ENCODE measurements around the gene MLLT6. TPM values are rescaled to one million over a fixed set of nuclear protein-coding genes. Genes with fewer than 3 reads are reported as not detected.

Gene MLLT6
- total and polyA plus RNA-seq, 2 of the 13 experiments (the other 11 are each of a cell fraction or from before 2014, with no cell fraction given) = 50.7 to 69.5 TPM

DNA sequence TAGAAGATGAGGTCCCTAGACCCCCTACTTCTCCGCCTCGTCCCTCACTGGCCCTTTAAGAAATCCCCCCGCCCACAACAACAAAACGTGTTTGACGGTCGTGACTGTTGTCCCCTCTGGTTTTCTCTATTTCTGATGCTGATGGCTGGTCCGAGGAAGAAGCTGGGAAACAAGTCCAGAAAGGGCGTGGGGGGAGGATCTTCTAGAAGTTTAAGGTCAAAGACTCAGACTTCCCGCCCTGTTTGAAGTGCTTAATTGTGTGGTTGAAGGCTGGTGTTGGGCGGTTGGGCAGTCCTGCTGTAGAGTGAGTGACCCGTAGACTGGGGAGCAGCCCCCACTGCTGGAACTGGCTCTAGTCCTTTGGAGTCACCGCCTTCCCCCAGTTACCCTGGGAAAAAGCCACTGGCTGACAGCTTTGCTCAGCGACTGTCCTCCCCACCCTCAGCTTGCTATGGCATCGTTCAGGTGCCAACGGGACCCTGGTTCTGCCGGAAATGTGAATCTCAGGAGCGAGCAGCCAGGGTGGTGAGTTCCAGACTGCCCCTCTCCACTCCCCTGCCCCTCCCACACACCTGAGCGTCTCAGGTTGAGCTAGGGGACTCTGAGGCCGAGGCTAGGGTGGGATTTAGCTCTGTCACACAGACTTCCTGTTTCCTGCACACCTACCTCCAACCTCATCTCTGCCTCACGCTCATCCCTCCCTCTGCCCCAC, 1.6 kb downstream of the MLLT6 start:
- intact Hi-C loops (cut with micrococcal nuclease; ENCODE audit: unreplicated experiment) = loop anchor here (1.0 kb wide), 1 partner anchor 29 kb away; no protein-coding TSS in a partner anchor
- no peak for FAIRE-seq
- TF ChIP-seq, protein P1, sequence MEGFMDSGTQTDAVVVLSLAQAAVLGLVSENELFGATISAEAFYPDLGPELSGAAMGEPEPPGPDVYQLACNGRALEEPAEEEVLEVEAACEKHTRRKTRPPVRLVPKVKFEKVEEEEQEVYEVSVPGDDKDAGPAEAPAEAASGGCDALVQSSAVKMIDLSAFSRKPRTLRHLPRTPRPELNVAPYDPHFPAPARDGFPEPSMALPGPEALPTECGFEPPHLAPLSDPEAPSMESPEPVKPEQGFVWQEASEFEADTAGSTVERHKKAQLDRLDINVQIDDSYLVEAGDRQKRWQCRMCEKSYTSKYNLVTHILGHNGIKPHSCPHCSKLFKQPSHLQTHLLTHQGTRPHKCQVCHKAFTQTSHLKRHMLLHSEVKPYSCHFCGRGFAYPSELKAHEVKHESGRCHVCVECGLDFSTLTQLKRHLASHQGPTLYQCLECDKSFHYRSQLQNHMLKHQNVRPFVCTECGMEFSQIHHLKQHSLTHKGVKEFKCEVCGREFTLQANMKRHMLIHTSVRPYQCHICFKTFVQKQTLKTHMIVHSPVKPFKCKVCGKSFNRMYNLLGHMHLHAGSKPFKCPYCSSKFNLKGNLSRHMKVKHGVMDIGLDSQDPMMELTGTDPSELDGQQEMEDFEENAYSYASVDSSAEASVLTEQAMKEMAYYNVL (CRISPR knock-in tag; IDR thresholded peaks at IDR 0.05; ENCODE audit: borderline replicate concordance) = no peak
- TF ChIP-seq ESRRA (CRISPR knock-in tag; IDR thresholded peaks at IDR 0.05; ENCODE audit: low read depth) = no peak
- TF ChIP-seq FOXK2 (IDR thresholded peaks at IDR 0.05) = no peak
- TF ChIP-seq, protein P2, sequence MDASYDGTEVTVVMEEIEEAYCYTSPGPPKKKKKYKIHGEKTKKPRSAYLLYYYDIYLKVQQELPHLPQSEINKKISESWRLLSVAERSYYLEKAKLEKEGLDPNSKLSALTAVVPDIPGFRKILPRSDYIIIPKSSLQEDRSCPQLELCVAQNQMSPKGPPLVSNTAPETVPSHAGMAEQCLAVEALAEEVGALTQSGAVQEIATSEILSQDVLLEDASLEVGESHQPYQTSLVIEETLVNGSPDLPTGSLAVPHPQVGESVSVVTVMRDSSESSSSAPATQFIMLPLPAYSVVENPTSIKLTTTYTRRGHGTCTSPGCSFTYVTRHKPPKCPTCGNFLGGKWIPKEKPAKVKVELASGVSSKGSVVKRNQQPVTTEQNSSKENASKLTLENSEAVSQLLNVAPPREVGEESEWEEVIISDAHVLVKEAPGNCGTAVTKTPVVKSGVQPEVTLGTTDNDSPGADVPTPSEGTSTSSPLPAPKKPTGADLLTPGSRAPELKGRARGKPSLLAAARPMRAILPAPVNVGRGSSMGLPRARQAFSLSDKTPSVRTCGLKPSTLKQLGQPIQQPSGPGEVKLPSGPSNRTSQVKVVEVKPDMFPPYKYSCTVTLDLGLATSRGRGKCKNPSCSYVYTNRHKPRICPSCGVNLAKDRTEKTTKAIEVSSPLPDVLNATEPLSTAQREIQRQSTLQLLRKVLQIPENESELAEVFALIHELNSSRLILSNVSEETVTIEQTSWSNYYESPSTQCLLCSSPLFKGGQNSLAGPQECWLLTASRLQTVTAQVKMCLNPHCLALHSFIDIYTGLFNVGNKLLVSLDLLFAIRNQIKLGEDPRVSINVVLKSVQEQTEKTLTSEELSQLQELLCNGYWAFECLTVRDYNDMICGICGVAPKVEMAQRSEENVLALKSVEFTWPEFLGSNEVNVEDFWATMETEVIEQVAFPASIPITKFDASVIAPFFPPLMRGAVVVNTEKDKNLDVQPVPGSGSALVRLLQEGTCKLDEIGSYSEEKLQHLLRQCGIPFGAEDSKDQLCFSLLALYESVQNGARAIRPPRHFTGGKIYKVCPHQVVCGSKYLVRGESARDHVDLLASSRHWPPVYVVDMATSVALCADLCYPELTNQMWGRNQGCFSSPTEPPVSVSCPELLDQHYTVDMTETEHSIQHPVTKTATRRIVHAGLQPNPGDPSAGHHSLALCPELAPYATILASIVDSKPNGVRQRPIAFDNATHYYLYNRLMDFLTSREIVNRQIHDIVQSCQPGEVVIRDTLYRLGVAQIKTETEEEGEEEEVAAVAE (CRISPR knock-in tag; IDR thresholded peaks at IDR 0.05; ENCODE audit: borderline replicate concordance) = no peak
- no peak for TF ChIP-seq ZNF251 (CRISPR knock-in tag; IDR thresholded peaks at IDR 0.05)
- TF ChIP-seq, protein P3, sequence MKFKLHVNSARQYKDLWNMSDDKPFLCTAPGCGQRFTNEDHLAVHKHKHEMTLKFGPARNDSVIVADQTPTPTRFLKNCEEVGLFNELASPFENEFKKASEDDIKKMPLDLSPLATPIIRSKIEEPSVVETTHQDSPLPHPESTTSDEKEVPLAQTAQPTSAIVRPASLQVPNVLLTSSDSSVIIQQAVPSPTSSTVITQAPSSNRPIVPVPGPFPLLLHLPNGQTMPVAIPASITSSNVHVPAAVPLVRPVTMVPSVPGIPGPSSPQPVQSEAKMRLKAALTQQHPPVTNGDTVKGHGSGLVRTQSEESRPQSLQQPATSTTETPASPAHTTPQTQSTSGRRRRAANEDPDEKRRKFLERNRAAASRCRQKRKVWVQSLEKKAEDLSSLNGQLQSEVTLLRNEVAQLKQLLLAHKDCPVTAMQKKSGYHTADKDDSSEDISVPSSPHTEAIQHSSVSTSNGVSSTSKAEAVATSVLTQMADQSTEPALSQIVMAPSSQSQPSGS (CRISPR knock-in tag; IDR thresholded peaks at IDR 0.05) = no peak
- TF ChIP-seq, protein P4, sequence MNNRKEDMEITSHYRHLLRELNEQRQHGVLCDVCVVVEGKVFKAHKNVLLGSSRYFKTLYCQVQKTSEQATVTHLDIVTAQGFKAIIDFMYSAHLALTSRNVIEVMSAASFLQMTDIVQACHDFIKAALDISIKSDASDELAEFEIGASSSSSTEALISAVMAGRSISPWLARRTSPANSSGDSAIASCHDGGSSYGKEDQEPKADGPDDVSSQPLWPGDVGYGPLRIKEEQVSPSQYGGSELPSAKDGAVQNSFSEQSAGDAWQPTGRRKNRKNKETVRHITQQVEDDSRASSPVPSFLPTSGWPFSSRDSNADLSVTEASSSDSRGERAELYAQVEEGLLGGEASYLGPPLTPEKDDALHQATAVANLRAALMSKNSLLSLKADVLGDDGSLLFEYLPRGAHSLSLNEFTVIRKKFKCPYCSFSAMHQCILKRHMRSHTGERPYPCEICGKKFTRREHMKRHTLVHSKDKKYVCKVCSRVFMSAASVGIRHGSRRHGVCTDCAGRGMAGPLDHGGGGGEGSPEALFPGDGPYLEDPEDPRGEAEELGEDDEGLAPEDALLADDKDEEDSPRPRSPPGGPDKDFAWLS (CRISPR knock-in tag; IDR thresholded peaks at IDR 0.05; ENCODE audit: borderline replicate concordance) = peak; percentile 70; the same call in 1 of the 2 replicates
- TF ChIP-seq ZNF3 (CRISPR knock-in tag; IDR thresholded peaks at IDR 0.05) = no peak
- 0 out of 2 replicates have a peak, but pooled peaks have one; percentile 40 for TF ChIP-seq ZNF782 (CRISPR knock-in tag; IDR thresholded peaks at IDR 0.05; ENCODE audit: borderline replicate concordance)
- TF ChIP-seq FOXC1 (CRISPR knock-in tag; IDR thresholded peaks at IDR 0.05; ENCODE audit: borderline replicate concordance) = peak; percentile 80; the same call in 1 of the 2 replicates
- TF ChIP-seq, protein P5, sequence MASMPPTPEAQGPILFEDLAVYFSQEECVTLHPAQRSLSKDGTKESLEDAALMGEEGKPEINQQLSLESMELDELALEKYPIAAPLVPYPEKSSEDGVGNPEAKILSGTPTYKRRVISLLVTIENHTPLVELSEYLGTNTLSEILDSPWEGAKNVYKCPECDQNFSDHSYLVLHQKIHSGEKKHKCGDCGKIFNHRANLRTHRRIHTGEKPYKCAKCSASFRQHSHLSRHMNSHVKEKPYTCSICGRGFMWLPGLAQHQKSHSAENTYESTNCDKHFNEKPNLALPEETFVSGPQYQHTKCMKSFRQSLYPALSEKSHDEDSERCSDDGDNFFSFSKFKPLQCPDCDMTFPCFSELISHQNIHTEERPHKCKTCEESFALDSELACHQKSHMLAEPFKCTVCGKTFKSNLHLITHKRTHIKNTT (CRISPR knock-in tag; IDR thresholded peaks at IDR 0.05) = no peak

More for the DNA sequence above, 1.6 kb downstream of the MLLT6 start:
- peak overlapping the region; percentile 91 for H3K4me2 ChIP-seq (ENCODE audit: low read depth, low read length)
- no peaks in the 10 kb centered on the region; a peak in 1 of 5 replicates for H3K27me3 ChIP-seq (ENCODE audit: control insufficient read depth in 1 of 2, insufficient read depth in 2 of 2, low read length in 2 of 2)
- H3K4me1 ChIP-seq (ENCODE audit: insufficient read depth, low read length) = peaks cover 60% of the 10 kb centered on the region
- H3K36me3 ChIP-seq (replicated peaks in 1 of 2; ENCODE audit: control insufficient read depth in 1 of 2, insufficient read depth in 2 of 2, low read length in 2 of 2) = peaks cover 18 to 44% of the 10 kb centered on the region in 2 experiments
- H3K4me3 ChIP-seq (replicated peaks in 1 of 3; ENCODE audit: insufficient read depth in 1 of 3, low read depth in 2 of 3, low read length in 3 of 3) = peak overlapping the region; percentile 71 to 99 (median 90)
- POLR2A ChIA-PET = interaction anchor here (0.7 to 8.9 kb wide), 9 partner anchors 10 to 163 kb away, joined by 3 to 106 read pairs (median 38); partner anchors contain the start of genes CISD3, EPOP and LASP1
- H3K9ac ChIP-seq (ENCODE audit: insufficient read depth, low read depth, low read length) = peak overlapping the region; percentile 66
- peaks cover 44% of the 10 kb centered on the region for H3K79me2 ChIP-seq (ENCODE audit: insufficient read depth, low read length)
- 20% methylated on average over 20 of the region's 20 CpGs for WGBS (ENCODE audit: low lambda C conversion rate)
- in situ Hi-C loops (cut with HindIII; ENCODE audit: extremely low pct_ligation_motif_present, low pct_unique_long_range_greater_than_20kb) = no loop called here
- BruUV-seq (replicated peaks) = no TSS peak
- no peaks in the 10 kb centered on the region for H3K9me3 ChIP-seq (ENCODE audit: low read length)
- ATAC-seq (no peak; the same call in 2 of the 3 replicates), DNase-seq (ENCODE audit: low spot score) (no peak)
- CTCF ChIA-PET (ENCODE audit: low intra/inter-chr PET ratio, low total read pairs) = no interaction called here
- peak overlapping the region; percentile 62 for H3K27ac ChIP-seq (ENCODE audit: extremely low read length, insufficient read depth, low read length)
- peaks cover 12% of the 10 kb centered on the region for H4K20me1 ChIP-seq (ENCODE audit: insufficient read depth, low read length)
- no peak overlapping the region for H2AFZ ChIP-seq (ENCODE audit: low read length)

Measured in HepG2 (cell line).